ENCODE data around the gene LCN6. TPM values are rescaled to one million over a fixed set of nuclear protein-coding genes. Genes with fewer than 3 reads are reported as not detected.

Gene LCN6
- total RNA-seq, 4 donors from 2014 or later, result 1.1 to 2.9 TPM; not detected in 2

DNA sequence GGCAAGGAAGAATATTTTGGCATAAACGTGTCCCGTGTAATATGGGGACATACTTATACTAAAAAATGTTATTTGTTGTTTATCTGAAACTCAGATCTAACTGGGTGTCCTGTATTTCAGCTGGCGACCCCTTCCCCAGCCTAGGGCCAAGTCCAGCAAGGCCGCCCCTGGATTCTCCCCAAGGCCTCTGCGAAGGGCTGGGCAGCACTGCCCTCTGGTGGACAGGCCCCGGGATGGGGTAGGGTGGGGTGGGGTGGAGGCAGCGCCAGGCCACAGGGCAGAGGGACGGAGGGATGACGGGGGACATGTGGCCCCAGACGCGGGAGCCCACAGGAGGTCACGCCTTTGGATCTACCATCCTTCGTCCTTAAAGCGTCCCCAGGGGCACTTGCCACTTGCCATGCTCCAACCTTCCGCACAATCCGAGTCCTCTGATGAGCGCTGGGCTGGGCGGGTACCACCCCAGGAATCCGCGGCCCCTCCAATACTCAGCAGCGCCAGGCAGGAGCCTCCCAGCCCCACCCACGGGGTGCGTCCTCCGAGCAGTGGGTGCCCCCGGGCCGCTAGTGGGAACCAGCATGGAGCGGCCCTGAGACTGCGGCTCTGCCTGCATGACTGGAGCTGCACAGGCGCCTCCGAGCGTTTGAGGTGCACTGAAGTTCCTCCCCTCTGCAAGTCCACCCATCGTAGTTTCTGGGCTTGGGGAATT lies 54.0 kb downstream of the LCN6 start:
- DNase-seq, result peak; percentile 80
- in situ Hi-C loops (cut with MboI; ENCODE audit: low pct_ligation_motif_present in 1 of 4, low pct_unique_long_range_greater_than_20kb in 1 of 4, low sequenced_read_pairs in 3 of 4), result no loop called here
- Histone ChIP-seq H3K9me3 (no peaks in the 10 kb centered on the region), H3K27ac (peak overlapping the region; percentile 70 to 85 (median 78)), H3K27me3 (peaks cover 8% of the 10 kb centered on the region), H3K4me3 (no peak overlapping the region), H3K36me3 (no peaks in the 10 kb centered on the region), H3K4me1 (peaks cover 41 to 77% (median 61%) of the 10 kb centered on the region in 4 donors)
- intact Hi-C loops (cut with DNase I; ENCODE audit: low total_unique reads), result no loop called here
- no peak for TF ChIP-seq POLR2A (IDR thresholded peaks at IDR 0.05)
- TF ChIP-seq, protein P1, sequence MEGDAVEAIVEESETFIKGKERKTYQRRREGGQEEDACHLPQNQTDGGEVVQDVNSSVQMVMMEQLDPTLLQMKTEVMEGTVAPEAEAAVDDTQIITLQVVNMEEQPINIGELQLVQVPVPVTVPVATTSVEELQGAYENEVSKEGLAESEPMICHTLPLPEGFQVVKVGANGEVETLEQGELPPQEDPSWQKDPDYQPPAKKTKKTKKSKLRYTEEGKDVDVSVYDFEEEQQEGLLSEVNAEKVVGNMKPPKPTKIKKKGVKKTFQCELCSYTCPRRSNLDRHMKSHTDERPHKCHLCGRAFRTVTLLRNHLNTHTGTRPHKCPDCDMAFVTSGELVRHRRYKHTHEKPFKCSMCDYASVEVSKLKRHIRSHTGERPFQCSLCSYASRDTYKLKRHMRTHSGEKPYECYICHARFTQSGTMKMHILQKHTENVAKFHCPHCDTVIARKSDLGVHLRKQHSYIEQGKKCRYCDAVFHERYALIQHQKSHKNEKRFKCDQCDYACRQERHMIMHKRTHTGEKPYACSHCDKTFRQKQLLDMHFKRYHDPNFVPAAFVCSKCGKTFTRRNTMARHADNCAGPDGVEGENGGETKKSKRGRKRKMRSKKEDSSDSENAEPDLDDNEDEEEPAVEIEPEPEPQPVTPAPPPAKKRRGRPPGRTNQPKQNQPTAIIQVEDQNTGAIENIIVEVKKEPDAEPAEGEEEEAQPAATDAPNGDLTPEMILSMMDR (IDR thresholded peaks at IDR 0.05), result peak; percentile 73 to 90 (median 76)
- 33 to 42% methylated on average over 2 to 32 of the region's 32 CpGs for WGBS, 2 donors (ENCODE audit: low coverage in 1 of 2)

Small RNA genes lying within 50 kb of the gene (small RNA-seq; reads per million reads assigned to genes)
- gene ATP6V1G1P3, result 0 reads per million in 4 donors
- gene MIR6722, result 0 reads per million in 4 donors

Other genes with a start within 250 kb of the LCN6 start
- 100 to 1,000 TPM in 2 of 4 donors, 10 to 100 TPM in 2; 48.2 to 154 (median 98.2) TPM for gene NOTCH1, start 202.5 kb downstream of the LCN6 start, total RNA-seq
- 10 to 100 TPM; 12.3 to 64.7 (median 33.6) TPM for gene EGFL7, start 85.6 kb downstream of the LCN6 start, total RNA-seq
- gene AGPAT2, start 61.1 kb downstream of the LCN6 start, total RNA-seq, result 100 to 1,000 TPM; 245 to 441 (median 290) TPM
- 10 to 100 TPM in 1 of 4 donors, 1 to 10 TPM in 3; 3.5 to 12.3 (median 3.9) TPM for gene DIPK1B, start 36.0 kb downstream of the LCN6 start, total RNA-seq
- gene LCN10, start 5.6 kb downstream of the LCN6 start, total RNA-seq, result 10 to 100 TPM in 1 of 4 donors, 1 to 10 TPM in 2, under 1 TPM in 1; 0.96 to 33.6 (median 3.3) TPM
- not detected for gene LCN8, start 9.7 kb upstream of the LCN6 start, total RNA-seq
- gene LCN15, start 16.0 kb upstream of the LCN6 start, total RNA-seq, result 10 to 100 TPM in 1 of 4 donors, 1 to 10 TPM in 1, not detected in 2; 6.4 to 11.9 TPM
- 100 to 1,000 TPM; 179 to 392 (median 224) TPM for gene TMEM141, start 42.8 kb upstream of the LCN6 start, total RNA-seq
- gene CCDC183, start 47.8 kb upstream of the LCN6 start, total RNA-seq, result 100 to 1,000 TPM in 1 of 4 donors, 10 to 100 TPM in 3; 25.2 to 161 (median 63.5) TPM
- 100 to 1,000 TPM in 3 of 4 donors, 10 to 100 TPM in 1; 71.3 to 227 (median 160) TPM for gene RABL6, start 59.4 kb upstream of the LCN6 start, total RNA-seq
- 10 to 100 TPM in 3 of 4 donors, 1 to 10 TPM in 1; 9.8 to 26.5 (median 17.0) TPM for gene AJM1, start 94.0 kb upstream of the LCN6 start, total RNA-seq
- gene PHPT1, start 100.9 kb upstream of the LCN6 start, total RNA-seq, result 100 to 1,000 TPM in 2 of 4 donors, 10 to 100 TPM in 2; 69.7 to 134 (median 107) TPM
- 10 to 100 TPM; 11.4 to 52.5 (median 23.2) TPM for gene MAMDC4, start 103.8 kb upstream of the LCN6 start, total RNA-seq
- gene EDF1, start 117.8 kb upstream of the LCN6 start, total RNA-seq, result 100 to 1,000 TPM; 353 to 618 (median 555) TPM
- gene TRAF2, start 138.0 kb upstream of the LCN6 start, total RNA-seq, result 10 to 100 TPM; 12.5 to 60.6 (median 13.8) TPM
- 100 to 1,000 TPM; 294 to 820 (median 446) TPM for gene FBXW5, start 196.2 kb upstream of the LCN6 start, total RNA-seq
- 1 to 10 TPM in 3 of 4 donors, not detected in 1; 4.3 to 7.9 (median 6.4) TPM for gene C8G, start 196.7 kb upstream of the LCN6 start, total RNA-seq
- 10 to 100 TPM in 1 of 4 donors, 1 to 10 TPM in 3; 1.2 to 52.7 (median 5.5) TPM for gene LCN12, start 203.7 kb upstream of the LCN6 start, total RNA-seq
- gene PTGDS, start 229.0 kb upstream of the LCN6 start, total RNA-seq, result 10 to 100 TPM in 3 of 4 donors, 1 to 10 TPM in 1; 6.8 to 59.1 (median 17.8) TPM
- gene LCNL1, start 234.5 kb upstream of the LCN6 start, total RNA-seq, result under 1 TPM in 2 of 4 donors, not detected in 2; 0.27 to 0.75 TPM
- gene PAXX, start 243.9 kb upstream of the LCN6 start, total RNA-seq, result 10 to 100 TPM; 49.3 to 85.2 (median 66.0) TPM
- 1 to 10 TPM in 2 of 4 donors, not detected in 2; 2.5 to 3.8 TPM for gene CLIC3, start 248.0 kb upstream of the LCN6 start, total RNA-seq

Measured in transverse colon (tissue), 4 donors.